ENCODE measurements around the gene ANKRD34B. TPM values are rescaled to one million over a fixed set of nuclear protein-coding genes. Genes with fewer than 3 reads are reported as not detected.

ANKRD34B gene
- total and polyA plus RNA-seq, 2 of the 13 experiments (the other 11 are each of a cell fraction or from before 2014, with no cell fraction given) = 0.01 to 0.04 TPM

DNA sequence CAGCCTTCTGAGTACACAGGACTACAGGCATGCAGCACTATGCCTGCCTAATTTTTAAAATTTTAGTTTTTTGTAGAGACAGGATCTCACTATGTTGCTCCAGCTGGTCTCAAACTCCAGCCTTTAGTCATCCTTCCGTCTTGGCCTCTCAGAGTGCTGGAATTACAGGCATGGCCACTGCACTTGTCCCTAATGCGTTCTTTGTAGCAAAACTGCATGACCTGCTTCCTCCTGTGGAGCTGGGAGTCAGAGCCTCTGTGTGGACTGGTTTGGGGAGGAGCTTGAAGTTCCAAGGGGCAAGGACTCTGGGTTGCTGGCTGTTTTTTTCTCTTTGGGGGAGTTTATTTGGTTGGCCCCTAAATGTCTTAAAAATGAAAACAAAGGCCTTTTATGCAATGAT lies 22.7 kb upstream of the ANKRD34B start (continued):
- TF ChIP-seq FOXP1 (IDR thresholded peaks at IDR 0.05) (no peak), FOXP1 (CRISPR knock-in tag; IDR thresholded peaks at IDR 0.05) (no peak)

DNA sequence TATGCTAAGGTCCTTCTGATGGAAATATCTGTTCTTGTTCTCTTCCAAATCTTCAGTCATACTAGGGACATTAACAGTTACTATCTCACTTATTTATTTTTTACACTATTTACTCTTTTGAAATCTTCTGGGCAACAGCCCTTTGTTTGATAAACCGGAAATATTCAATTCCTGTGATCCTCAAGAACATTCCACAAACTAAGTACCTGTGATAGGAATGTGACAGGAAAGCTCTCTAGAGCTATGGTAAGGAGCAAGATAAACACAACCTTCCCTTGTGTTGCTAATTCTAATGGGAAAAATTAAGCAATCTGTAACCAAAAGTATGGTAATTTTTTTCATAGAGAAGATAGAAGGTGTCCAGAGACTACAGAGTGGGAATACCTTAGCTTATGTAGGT lies 22.0 kb upstream of the ANKRD34B start:
- no TSS peak for BruUV-seq (replicated peaks)

More for the DNA sequence above, 22.0 kb upstream of the ANKRD34B start:
- H3K4me3 ChIP-seq (replicated peaks in 1 of 3; ENCODE audit: insufficient read depth in 1 of 3, low read depth in 2 of 3, low read length in 3 of 3) = peak overlapping the region in 2 of 3 experiments; percentile 24 to 26; a peak in 1 of 6 replicates
- 0% methylated on average over 1 of the region's 1 CpG for WGBS (ENCODE audit: low lambda C conversion rate)
- H4K20me1 ChIP-seq (ENCODE audit: insufficient read depth, low read length) = no peaks in the 10 kb centered on the region
- intact Hi-C loops (cut with micrococcal nuclease; ENCODE audit: unreplicated experiment) (loop anchor here (10.0 kb wide), 1 partner anchor 63 kb away; the partner anchor contains the start of genes DHFR and MSH3), in situ Hi-C loops (cut with HindIII; ENCODE audit: extremely low pct_ligation_motif_present, low pct_unique_long_range_greater_than_20kb) (no loop called here)
- no peak overlapping the region for H3K9ac ChIP-seq (ENCODE audit: insufficient read depth, low read depth, low read length)
- ATAC-seq = peak; percentile 18
- POLR2A ChIA-PET = no interaction called here
- FAIRE-seq = no peak
- H3K27ac ChIP-seq (ENCODE audit: extremely low read length, insufficient read depth, low read length) = peak overlapping the region; percentile 13
- H3K4me2 ChIP-seq (ENCODE audit: low read depth, low read length) = peak overlapping the region; percentile 59
- TF ChIP-seq ZNF329 (CRISPR knock-in tag; IDR thresholded peaks at IDR 0.05; ENCODE audit: low read depth) = no peak
- no peak for TF ChIP-seq FOXP1 (IDR thresholded peaks at IDR 0.05)
- peak; percentile 14; the same call in 1 of the 2 replicates for TF ChIP-seq FOXP1 (CRISPR knock-in tag; IDR thresholded peaks at IDR 0.05)
- no peak for TF ChIP-seq SOX13 (IDR thresholded peaks at IDR 0.05)
- peak in 1 of 2 experiments; percentile 26; a peak in 1 of 4 replicates for TF ChIP-seq SOX13 (CRISPR knock-in tag; conservative IDR thresholded peaks at IDR 0.05 in 1 of 2, IDR thresholded peaks at IDR 0.05 in 1 of 2)
- TF ChIP-seq ZNF746 (CRISPR knock-in tag; IDR thresholded peaks at IDR 0.05) = no peak
- TF ChIP-seq, protein P1, sequence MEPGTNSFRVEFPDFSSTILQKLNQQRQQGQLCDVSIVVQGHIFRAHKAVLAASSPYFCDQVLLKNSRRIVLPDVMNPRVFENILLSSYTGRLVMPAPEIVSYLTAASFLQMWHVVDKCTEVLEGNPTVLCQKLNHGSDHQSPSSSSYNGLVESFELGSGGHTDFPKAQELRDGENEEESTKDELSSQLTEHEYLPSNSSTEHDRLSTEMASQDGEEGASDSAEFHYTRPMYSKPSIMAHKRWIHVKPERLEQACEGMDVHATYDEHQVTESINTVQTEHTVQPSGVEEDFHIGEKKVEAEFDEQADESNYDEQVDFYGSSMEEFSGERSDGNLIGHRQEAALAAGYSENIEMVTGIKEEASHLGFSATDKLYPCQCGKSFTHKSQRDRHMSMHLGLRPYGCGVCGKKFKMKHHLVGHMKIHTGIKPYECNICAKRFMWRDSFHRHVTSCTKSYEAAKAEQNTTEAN (CRISPR knock-in tag; conservative IDR thresholded peaks at IDR 0.05) = no peak
- no peak for TF ChIP-seq PHB2 (IDR thresholded peaks at IDR 0.05; ENCODE audit: partially characterized antibody)
- TF ChIP-seq SCMH1 (CRISPR knock-in tag; IDR thresholded peaks at IDR 0.05; ENCODE audit: borderline replicate concordance) = no peak
- CTCF ChIA-PET (ENCODE audit: low intra/inter-chr PET ratio, low total read pairs) = no interaction called here
- peaks cover 61% of the 10 kb centered on the region for H3K4me1 ChIP-seq (ENCODE audit: insufficient read depth, low read length)
- peak; percentile 37 for DNase-seq (ENCODE audit: low spot score)
- H3K36me3 ChIP-seq (replicated peaks in 1 of 2; ENCODE audit: control insufficient read depth in 1 of 2, insufficient read depth in 2 of 2, low read length in 2 of 2) = no peaks in the 10 kb centered on the region
- no peaks in the 10 kb centered on the region for H3K9me3 ChIP-seq (ENCODE audit: low read length)
- H3K27me3 ChIP-seq (ENCODE audit: control insufficient read depth in 1 of 2, insufficient read depth in 2 of 2, low read length in 2 of 2) = no peaks in the 10 kb centered on the region; a peak in 1 of 5 replicates
- no peak overlapping the region for H2AFZ ChIP-seq (ENCODE audit: low read length)
- no peaks in the 10 kb centered on the region for H3K79me2 ChIP-seq (ENCODE audit: insufficient read depth, low read length)
